Measurements from ENCODE around the gene GDPD1. TPM values are rescaled to one million over a fixed set of nuclear protein-coding genes. Genes with fewer than 3 reads are reported as not detected.
"Not testable (repeated sequence)": the region's sequence is repeated elsewhere in the genome, so short reads cannot be mapped to it uniquely, and the experiment has no call there.

GDPD1 gene
- total RNA-seq, 1 experiment from 2014 or later = 3.1 TPM

GRCh38 chr17:59175076-59175475 lies 45.2 kb upstream of the GDPD1 start:
- no peaks in the 10 kb centered on the region for H3K4me1 ChIP-seq (replicated peaks; ENCODE audit: insufficient read depth)
- no peaks in the 10 kb centered on the region for H3K79me2 ChIP-seq (ENCODE audit: low read depth)
- TF ChIP-seq EZH2 (IDR thresholded peaks at IDR 0.05; ENCODE audit: low read depth) (no peak), CTCF (conservative IDR thresholded peaks at IDR 0.05) (no peak)
- peaks cover 6% of the 10 kb centered on the region; the same call in 1 of the 2 replicates for H3K36me3 ChIP-seq (ENCODE audit: low read depth)
- intact Hi-C loops (cut with micrococcal nuclease; ENCODE audit: unreplicated experiment) = no loop called here
- no peaks in the 10 kb centered on the region for H3F3A ChIP-seq (ENCODE audit: insufficient read depth, low read depth)
- no peaks in the 10 kb centered on the region for H3K9me2 ChIP-seq (ENCODE audit: insufficient read depth)
- no peak overlapping the region for H3K4me3 ChIP-seq
- BruUV-seq (replicated peaks) = no TSS peak
- no peak overlapping the region for H2AFZ ChIP-seq
- no peak for DNase-seq
- POLR2A ChIA-PET (ENCODE audit: unreplicated experiment) = no interaction called here
- H3K4me2 ChIP-seq = no peak overlapping the region
- H3K27me3 ChIP-seq (ENCODE audit: insufficient read depth, low read depth) = no peaks in the 10 kb centered on the region
- CTCF ChIA-PET = no interaction called here
- no peaks in the 10 kb centered on the region for H4K20me1 ChIP-seq (ENCODE audit: insufficient read depth)
- no peak overlapping the region for H3K27ac ChIP-seq
- no peaks in the 10 kb centered on the region for H3K9me3 ChIP-seq (ENCODE audit: insufficient read depth, low read depth)

DNA sequence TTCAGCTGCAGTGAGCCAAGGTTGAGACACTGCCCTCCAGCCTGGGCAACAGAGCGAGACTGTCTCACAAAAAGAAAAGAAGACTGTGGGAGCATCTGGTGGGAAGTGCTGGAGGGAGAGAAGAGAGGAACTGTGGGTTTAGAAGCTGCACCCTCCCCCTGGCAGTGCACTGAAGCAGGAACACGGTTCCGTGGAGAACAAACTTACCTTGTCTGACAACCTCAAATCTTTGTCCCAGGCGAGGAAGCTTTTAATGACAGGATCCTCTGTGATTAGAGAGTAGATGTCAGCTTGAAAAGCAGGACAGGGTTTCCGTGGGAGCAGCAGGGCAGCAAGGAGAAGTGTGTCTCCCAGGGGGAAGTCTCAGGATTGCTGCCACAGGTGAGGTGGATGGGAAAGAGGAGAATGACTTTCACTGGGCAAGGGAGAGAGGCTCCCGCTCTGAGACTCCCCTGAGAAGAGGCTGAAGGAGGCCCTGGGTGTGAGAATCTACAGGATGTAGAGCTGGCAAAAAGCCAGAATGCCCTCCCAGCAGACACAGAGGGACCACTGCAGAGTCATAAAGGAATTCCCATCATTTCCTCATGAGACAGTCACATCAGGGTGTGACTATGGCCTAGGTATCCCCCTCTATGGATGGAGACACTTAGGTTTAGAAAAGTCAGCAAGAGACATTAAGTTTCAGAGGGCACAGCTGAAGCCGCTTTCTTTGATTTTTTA lies 41.9 kb upstream of the GDPD1 start:
- no peak for DNase-seq
- Histone ChIP-seq H3K4me1 (replicated peaks; ENCODE audit: insufficient read depth) (no peaks in the 10 kb centered on the region), H3K36me3 (ENCODE audit: low read depth) (no peaks in the 10 kb centered on the region), H2AFZ (no peak overlapping the region), H3F3A (ENCODE audit: insufficient read depth, low read depth) (no peaks in the 10 kb centered on the region), H3K9me2 (ENCODE audit: insufficient read depth) (no peaks in the 10 kb centered on the region), H3K27ac (no peak overlapping the region), H3K9me3 (ENCODE audit: insufficient read depth, low read depth) (no peaks in the 10 kb centered on the region), H4K20me1 (ENCODE audit: insufficient read depth) (no peaks in the 10 kb centered on the region), H3K4me3 (no peak overlapping the region), H3K79me2 (ENCODE audit: low read depth) (no peaks in the 10 kb centered on the region), H3K4me2 (no peak overlapping the region), H3K27me3 (ENCODE audit: insufficient read depth, low read depth) (no peaks in the 10 kb centered on the region)
- ChIA-PET POLR2A (ENCODE audit: unreplicated experiment) (no interaction called here), CTCF (no interaction called here)
- TF ChIP-seq EZH2 (IDR thresholded peaks at IDR 0.05; ENCODE audit: low read depth) (no peak), CTCF (conservative IDR thresholded peaks at IDR 0.05) (no peak)
- intact Hi-C loops (cut with micrococcal nuclease; ENCODE audit: unreplicated experiment) = no loop called here
- BruUV-seq (replicated peaks) = no TSS peak

DNA sequence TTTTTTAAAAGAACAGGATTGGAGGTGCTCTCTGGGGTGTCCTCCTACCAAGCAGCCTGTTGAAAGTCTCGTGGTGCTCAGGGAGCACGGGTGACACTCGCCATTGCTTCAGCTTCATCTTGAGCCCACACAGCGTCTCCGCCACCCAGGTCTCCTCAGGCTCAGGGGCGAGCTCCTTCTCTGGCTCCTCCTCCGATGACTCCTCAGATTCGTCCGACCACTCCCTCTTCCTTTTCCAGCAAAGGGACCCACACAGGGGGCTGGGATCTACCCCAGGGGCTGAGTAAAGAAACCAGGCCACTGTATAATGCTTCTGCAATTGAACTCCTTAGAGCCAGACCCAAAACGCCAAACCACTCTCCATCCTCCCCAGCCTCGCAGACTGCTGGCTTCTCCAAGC lies 40.7 kb upstream of the GDPD1 start:
- BruUV-seq (replicated peaks); H3K9me3 ChIP-seq (ENCODE audit: insufficient read depth, low read depth); H2AFZ ChIP-seq; H3K27me3 ChIP-seq (ENCODE audit: insufficient read depth, low read depth); CTCF ChIA-PET; H3F3A ChIP-seq (ENCODE audit: insufficient read depth, low read depth); H3K36me3 ChIP-seq (ENCODE audit: low read depth); H3K9me2 ChIP-seq (ENCODE audit: insufficient read depth); DNase-seq; H3K79me2 ChIP-seq (ENCODE audit: low read depth); H3K4me2 ChIP-seq; H3K4me1 ChIP-seq (replicated peaks; ENCODE audit: insufficient read depth); H4K20me1 ChIP-seq (ENCODE audit: insufficient read depth); H3K4me3 ChIP-seq; POLR2A ChIA-PET (ENCODE audit: unreplicated experiment); intact Hi-C loops (cut with micrococcal nuclease; ENCODE audit: unreplicated experiment); H3K27ac ChIP-seq: not testable (repeated sequence)

- Histone ChIP-seq H3K36me3 (ENCODE audit: low read depth) (peaks cover 5% of the 10 kb centered on the region; the same call in 1 of the 2 replicates), H3K9me3 (ENCODE audit: insufficient read depth, low read depth) (no peaks in the 10 kb centered on the region), H3K27me3 (ENCODE audit: insufficient read depth, low read depth) (no peaks in the 10 kb centered on the region), H4K20me1 (ENCODE audit: insufficient read depth) (no peaks in the 10 kb centered on the region), H2AFZ (no peak overlapping the region), H3K4me2 (no peak overlapping the region), H3F3A (ENCODE audit: insufficient read depth, low read depth) (no peaks in the 10 kb centered on the region), H3K27ac (no peak overlapping the region), H3K4me3 (no peak overlapping the region), H3K4me1 (replicated peaks; ENCODE audit: insufficient read depth) (no peaks in the 10 kb centered on the region), H3K9me2 (ENCODE audit: insufficient read depth) (no peaks in the 10 kb centered on the region), H3K79me2 (ENCODE audit: low read depth) (no peaks in the 10 kb centered on the region)
- ChIA-PET CTCF (no interaction called here), POLR2A (ENCODE audit: unreplicated experiment) (no interaction called here)
- DNase-seq = no peak
- TF ChIP-seq CTCF (conservative IDR thresholded peaks at IDR 0.05) = no peak
- no TSS peak for BruUV-seq (replicated peaks)
- intact Hi-C loops (cut with micrococcal nuclease; ENCODE audit: unreplicated experiment) = no loop called here
Observed at GRCh38 chr17:59180626-59181025, 39.7 kb upstream of the GDPD1 start.
